Cardiac muscle cell (in vitro differentiated cells and primary cell): ENCODE measurements around the gene ARHGAP6. TPM values are rescaled to one million over a fixed set of nuclear protein-coding genes. Genes with fewer than 3 reads are reported as not detected.

ENCODE experiments used
- DNase-seq, 2 donors: peaks; one replicate each; pipeline versions ENCODE4 v3.0.0 to v3.0.0-alpha.2; 2010 to 2017; ENCODE audit warnings: low read depth in 1 of 2, low spot score in 1 of 2
- H3K27ac ChIP-seq: fragments of 200-600 bp; sonication (generic); 2 replicates; pipeline ENCODE4 v1.5.1; 2016
- H3K27me3 ChIP-seq: fragments of 200-600 bp; sonication (generic); 2 replicates; pipeline ENCODE4 v1.6.0; 2016; ENCODE audit warnings: control low read depth
- H3K36me3 ChIP-seq: fragments of 200-600 bp; sonication (generic); 2 replicates; pipeline ENCODE4 v1.5.1; 2016; ENCODE audit warnings: control low read depth
- H3K4me1 ChIP-seq: fragments of 200-600 bp; sonication (generic); 2 replicates; pipeline ENCODE4 v1.8.1; 2017; ENCODE audit warnings: low read depth, mild to moderate bottlenecking, mixed run types
- H3K4me3 ChIP-seq: fragments of 200-600 bp; sonication (generic); 2 replicates; pipeline ENCODE4 v1.5.1; 2016; ENCODE audit warnings: mild to moderate bottlenecking
- H3K9me3 ChIP-seq: fragments of 200-600 bp; sonication (generic); 2 replicates; pipeline ENCODE4 v1.5.1; 2017; ENCODE audit warnings: low read depth, mild to moderate bottlenecking, control low read depth
- CTCF ChIP-seq: IDR thresholded peaks from 2 replicates; pipeline ENCODE4 v1.5.1; 2012; ENCODE audit warnings: low read depth, mild to moderate bottlenecking, low read length
- polyA plus RNA-seq: library from polyadenylated mRNA; unstranded; fragments of >200 nt; fragmentation: Nextera tagmentation; extraction: Ambion mirVana; gene quantifications from 2 replicates; pipeline ENCODE4 v1.2.1, GENCODE V29; 2016
- total RNA-seq: library from RNA; depleted of rRNA; stranded (reverse); fragments of >200 nt; gene quantifications from 2 replicates; pipeline ENCODE4 v1.2.3, GENCODE V29; 2016

ARHGAP6 gene
- total and polyA plus RNA-seq, 2 experiments from 2014 or later: 10.5 to 45.0 TPM

GRCh38 chrX:11419102-11419501 lies 246.6 kb downstream of the ARHGAP6 start:
- H3K27me3 ChIP-seq: no peaks in the 10 kb centered on the region
- peaks cover 4% of the 10 kb centered on the region for H3K4me1 ChIP-seq
- DNase-seq: no peak
- TF ChIP-seq CTCF: no peak
- no peaks in the 10 kb centered on the region for H3K9me3 ChIP-seq
- H3K27ac ChIP-seq: no peak overlapping the region
- no peaks in the 10 kb centered on the region for H3K36me3 ChIP-seq
- H3K4me3 ChIP-seq: no peak overlapping the region

- Histone ChIP-seq H3K4me3 (no peak overlapping the region), H3K27me3 (no peaks in the 10 kb centered on the region), H3K36me3 (no peaks in the 10 kb centered on the region), H3K4me1 (no peaks in the 10 kb centered on the region), H3K27ac (no peak overlapping the region), H3K9me3 (no peaks in the 10 kb centered on the region)
- no peak for TF ChIP-seq CTCF
- DNase-seq: no peak
These were observed 249.1 kb downstream of the ARHGAP6 start for GRCh38 chrX:11416600-11416999.

- Histone ChIP-seq H3K4me1 (no peaks in the 10 kb centered on the region), H3K27ac (no peak overlapping the region), H3K4me3 (no peak overlapping the region), H3K9me3 (no peaks in the 10 kb centered on the region), H3K36me3 (no peaks in the 10 kb centered on the region), H3K27me3 (no peaks in the 10 kb centered on the region)
- no peak for TF ChIP-seq CTCF
- DNase-seq: no peak
These were observed 251.6 kb downstream of the ARHGAP6 start for GRCh38 chrX:11414091-11414490.

GRCh38 chrX:11412715-11413623 lies 252.8 kb downstream of the ARHGAP6 start:
- Histone ChIP-seq H3K27me3 (no peaks in the 10 kb centered on the region), H3K27ac (no peak overlapping the region), H3K4me1 (no peaks in the 10 kb centered on the region), H3K4me3 (no peak overlapping the region), H3K9me3 (no peaks in the 10 kb centered on the region), H3K36me3 (no peaks in the 10 kb centered on the region)
- peak in 1 of 2 donors; percentile 64 for DNase-seq
- TF ChIP-seq CTCF: no peak

GRCh38 chrX:11409957-11410356 lies 255.8 kb downstream of the ARHGAP6 start:
- Histone ChIP-seq H3K36me3 (no peaks in the 10 kb centered on the region), H3K27ac (no peak overlapping the region), H3K4me3 (no peak overlapping the region), H3K4me1 (no peaks in the 10 kb centered on the region), H3K27me3 (no peaks in the 10 kb centered on the region), H3K9me3 (no peaks in the 10 kb centered on the region)
- TF ChIP-seq CTCF: no peak
- no peak for DNase-seq
